K562 (cell line): ENCODE measurements around the gene KIFC3. TPM values are rescaled to one million over a fixed set of nuclear protein-coding genes. Genes with fewer than 3 reads are reported as not detected.

Experiments used
- ATF1 ChIP-seq, 2 experiments: fragments of 450-650 bp in 1 of 2; IDR thresholded peaks; 2 replicates each; pipeline ENCODE4 v1.6.1; 2016; ENCODE audit warnings: missing compliant biosample characterization in 1 of 2, missing genetic modification characterization in 1 of 2
- CTBP1 ChIP-seq: fragments of 450-650 bp; IDR thresholded peaks from 2 replicates; pipeline ENCODE4 v1.6.1; 2016; ENCODE audit warnings: borderline replicate concordance
- DIDO1 ChIP-seq: fragments of 450-650 bp; IDR thresholded peaks from 2 replicates; pipeline ENCODE4 v1.6.1; 2016; ENCODE audit warnings: low read depth, missing biosample characterization, missing genetic modification characterization
- ETV1 ChIP-seq: fragments of 450-650 bp; conservative IDR thresholded peaks from 2 replicates; pipeline ENCODE4 v1.6.1; 2016; ENCODE audit warnings: missing genetic modification characterization, control low read depth, low read depth, missing compliant biosample characterization
- HMGN3 ChIP-seq: IDR thresholded peaks from 2 replicates; pipeline ENCODE4 v1.6.1; 2011; ENCODE audit warnings: borderline replicate concordance, low read depth, mild to moderate bottlenecking, mixed read lengths, low read length; ENCODE audit not compliant: insufficient read length; ENCODE audit errors: extremely low read depth
- ID3 ChIP-seq, 2 experiments: fragments of 250-450 bp in 1 of 2; fragments of 450-650 bp in 1 of 2; sonication (Bioruptor Pico) in 1 of 2; IDR thresholded peaks; 2 replicates each; pipeline versions ENCODE4 v1.6.1 to v1.8.0; 2016 to 2021; ENCODE audit warnings: mild to moderate bottlenecking in 2 of 2, moderate library complexity in 2 of 2, missing compliant biosample characterization in 1 of 2, missing genetic modification characterization in 1 of 2
- IRF1 ChIP-seq: sonication (generic); formaldehyde crosslinking; IDR thresholded peaks from 2 replicates; pipeline ENCODE4 v1.8.0; 2022; ENCODE audit warnings: missing genetic modification reagents, mild to moderate bottlenecking, borderline replicate concordance
- KLF6 ChIP-seq: fragments of 250-450 bp; sonication (Bioruptor Pico); IDR thresholded peaks from 2 replicates; pipeline ENCODE4 v1.4.0; 2020; ENCODE audit warnings: mild to moderate bottlenecking, moderate library complexity, borderline replicate concordance
- MCM7 ChIP-seq, 2 experiments: fragments of 450-650 bp; IDR thresholded peaks; 2 replicates each; pipeline ENCODE4 v1.6.1; 2016 to 2018
- MEIS2 ChIP-seq: fragments of 450-650 bp; IDR thresholded peaks from 2 replicates; pipeline ENCODE4 v1.6.1; 2014; ENCODE audit warnings: mild to moderate bottlenecking; ENCODE audit not compliant: partially characterized antibody
- POLR2B ChIP-seq: fragments of 450-650 bp; IDR thresholded peaks from 2 replicates; pipeline ENCODE4 v1.6.1; 2018; ENCODE audit warnings: low read depth; ENCODE audit not compliant: partially characterized antibody
- POLR3A ChIP-seq: IDR thresholded peaks from 2 replicates; pipeline ENCODE4 v1.6.1; 2011; ENCODE audit warnings: borderline replicate concordance, mild to moderate bottlenecking, moderate library complexity; ENCODE audit not compliant: insufficient read length, insufficient read depth; ENCODE audit errors: extremely low read depth
- SMAD4 ChIP-seq: fragments of 250-450 bp; sonication (Bioruptor Pico); conservative IDR thresholded peaks from 2 replicates; pipeline ENCODE4 v1.8.0; 2021; ENCODE audit warnings: inconsistent platforms, mild to moderate bottlenecking, moderate library complexity
- SPI1 ChIP-seq: IDR thresholded peaks from 2 replicates; pipeline ENCODE4 v1.6.1; 2011; ENCODE audit warnings: low read depth, low read length, control low read depth, borderline replicate concordance
- SRF ChIP-seq, 2 experiments: fragments of 250-450, 450-650 bp in 1 of 2; sonication (Bioruptor Pico) in 1 of 2; sonication (generic) in 1 of 2; formaldehyde crosslinking; IDR thresholded peaks; 2 replicates each; pipeline versions ENCODE4 v1.5.0 to v1.5.1; 2020 to 2022; ENCODE audit warnings: mild to moderate bottlenecking in 1 of 2, missing genetic modification reagents in 1 of 2
- SRSF7 ChIP-seq: fragments of 200-400 bp; formaldehyde crosslinking; optimal IDR thresholded peaks from 2 replicates; pipeline ENCODE3; 2017; ENCODE audit warnings: mild to moderate bottlenecking, low read depth, low read length
- TCF3 ChIP-seq: sonication (generic); formaldehyde crosslinking; IDR thresholded peaks from 2 replicates; pipeline ENCODE4 v1.4.0; 2020; ENCODE audit warnings: mild to moderate bottlenecking, missing genetic modification reagents
- ZKSCAN1 ChIP-seq: fragments of 150-350 bp; IDR thresholded peaks from 2 replicates; pipeline ENCODE4 v1.6.1; 2016; ENCODE audit warnings: low read depth, low read length
- ZNF274 ChIP-seq: IDR thresholded peaks from 2 replicates; pipeline ENCODE4 v1.6.1; 2011; ENCODE audit warnings: low read depth, mild to moderate bottlenecking, low read length, moderate library complexity, borderline replicate concordance
- ZNF699 ChIP-seq: fragments of 250-450 bp; sonication (Bioruptor Pico); IDR thresholded peaks from 2 replicates; pipeline ENCODE4 v1.8.0; 2021; ENCODE audit warnings: mild to moderate bottlenecking, moderate library complexity; ENCODE audit not compliant: insufficient replicate concordance
- polyA plus RNA-seq, 8 experiments: library from polyadenylated mRNA; depleted of rRNA in 4 of 8; stranded (reverse) in 5 of 8; unstranded in 3 of 8; fragments of >200 nt; fragmentation: Nextera tagmentation in 2 of 8; fragmentation: Illumina TruSeq in 1 of 8; extraction: Ambion mirVana in 2 of 8; extraction: Trizol in 1 of 8; gene quantifications; 2 replicates each; pipeline versions ENCODE4 v1.2.1 to v1.2.3, GENCODE V29; 2011 to 2014; ENCODE audit warnings: inconsistent platforms in 1 of 8, missing spikeins in 1 of 8
- total RNA-seq, 7 experiments: library from RNA; depleted of rRNA in 6 of 7; stranded (reverse); fragments of >200 nt in 6 of 7; fragmentation: Illumina TruSeq in 2 of 7; extraction: Trizol in 2 of 7; gene quantifications; 2 replicates each; pipeline versions ENCODE4 v1.2.1 to v1.2.3, GENCODE V29; 2011 to 2021; ENCODE audit warnings: low replicate concordance in 1 of 7
- TF ChIP-seq, protein P1 (sequence below), 3 experiments: fragments of 200-800 bp in 1 of 3; sonication (Bioruptor generic) in 1 of 3; sonication (generic) in 1 of 3; formaldehyde crosslinking in 1 of 3; IDR thresholded peaks; 2 replicates each; pipeline versions ENCODE4 v1.6.1 to v1.8.0; 2016 to 2022; ENCODE audit warnings: mild to moderate bottlenecking in 2 of 3, missing compliant biosample characterization in 2 of 3, missing genetic modification characterization in 2 of 3, missing genetic modification reagents in 1 of 3
- TF ChIP-seq, protein P2 (sequence below): sonication (generic); formaldehyde crosslinking; IDR thresholded peaks from 2 replicates; pipeline ENCODE4 v1.8.1; 2023; ENCODE audit warnings: mild to moderate bottlenecking, missing genetic modification reagents

The KIFC3 gene
- total and polyA plus RNA-seq, 9 of the 15 experiments (the other 6 are each of a cell fraction or from before 2014, with no cell fraction given), result 0.23 to 105 (median 26.2) TPM

DNA sequence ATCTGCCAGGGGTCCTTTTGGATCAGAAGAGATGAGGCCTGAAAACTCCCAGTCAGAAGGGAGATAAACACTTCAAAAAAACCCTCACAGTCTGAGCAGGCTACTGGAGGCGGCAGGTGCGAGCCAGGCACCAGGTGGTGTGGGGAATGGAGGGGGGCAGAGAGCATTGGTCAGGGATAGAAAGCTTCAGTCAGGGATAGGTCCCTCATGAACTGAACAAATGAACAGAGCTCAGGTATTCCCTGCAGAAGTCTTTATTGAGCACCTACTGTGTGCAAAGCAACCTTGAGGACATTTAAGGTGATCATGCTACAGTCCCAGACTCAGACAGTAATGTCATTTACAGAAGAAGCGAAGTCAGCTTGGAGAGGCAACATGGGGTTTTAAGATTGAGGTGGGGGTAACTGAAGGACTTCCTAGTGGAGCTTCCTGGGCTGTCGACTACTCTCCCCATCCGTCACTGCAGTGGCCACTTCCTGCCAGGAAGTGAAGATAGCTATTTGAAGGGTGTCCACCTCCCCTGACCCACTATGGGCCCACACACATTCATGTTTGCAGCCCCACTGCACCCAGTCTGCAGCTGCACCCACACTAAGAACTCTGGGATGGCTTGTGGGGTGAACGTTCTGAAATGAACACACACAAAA is 3.2 kb downstream of the KIFC3 start (continued):
- no peak for TF ChIP-seq SRSF7
- TF ChIP-seq TCF3, result no peak
- no peak for TF ChIP-seq IRF1 (CRISPR knock-in tag)
- no peak for TF ChIP-seq ID3 (CRISPR knock-in tag; IDR thresholded peaks at IDR 0.05)
- no peak for TF ChIP-seq ID3 (tag; IDR thresholded peaks at IDR 0.05)
- TF ChIP-seq POLR3A, result no peak
- no peak for TF ChIP-seq KLF6 (CRISPR knock-in tag)
- no peak for TF ChIP-seq ZNF699
- no peak for TF ChIP-seq ZNF274
- no peak for TF ChIP-seq HMGN3
- TF ChIP-seq ETV1 (tag), result peak; percentile 70
- TF ChIP-seq, protein P1, sequence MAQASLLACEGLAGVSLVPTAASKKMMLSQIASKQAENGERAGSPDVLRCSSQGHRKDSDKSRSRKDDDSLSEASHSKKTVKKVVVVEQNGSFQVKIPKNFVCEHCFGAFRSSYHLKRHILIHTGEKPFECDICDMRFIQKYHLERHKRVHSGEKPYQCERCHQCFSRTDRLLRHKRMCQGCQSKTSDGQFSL (CRISPR knock-in tag; IDR thresholded peaks at IDR 0.05), result no peak
- TF ChIP-seq, protein P1 (tag; IDR thresholded peaks at IDR 0.05), result no peak
- no peak for TF ChIP-seq SRF (CRISPR knock-in tag; IDR thresholded peaks at IDR 0.05)
- TF ChIP-seq ZKSCAN1, result peak; percentile 80
- TF ChIP-seq ATF1 (CRISPR knock-in tag; IDR thresholded peaks at IDR 0.05), result no peak
- TF ChIP-seq ATF1 (tag; IDR thresholded peaks at IDR 0.05), result no peak
- no peak for TF ChIP-seq MCM7 (IDR thresholded peaks at IDR 0.05)
- 0 out of 2 replicates have a peak, but pooled peaks have one; percentile 1 for TF ChIP-seq SMAD4 (CRISPR knock-in tag)
- no peak for TF ChIP-seq CTBP1
- no peak for TF ChIP-seq DIDO1 (tag)
- TF ChIP-seq, protein P2, sequence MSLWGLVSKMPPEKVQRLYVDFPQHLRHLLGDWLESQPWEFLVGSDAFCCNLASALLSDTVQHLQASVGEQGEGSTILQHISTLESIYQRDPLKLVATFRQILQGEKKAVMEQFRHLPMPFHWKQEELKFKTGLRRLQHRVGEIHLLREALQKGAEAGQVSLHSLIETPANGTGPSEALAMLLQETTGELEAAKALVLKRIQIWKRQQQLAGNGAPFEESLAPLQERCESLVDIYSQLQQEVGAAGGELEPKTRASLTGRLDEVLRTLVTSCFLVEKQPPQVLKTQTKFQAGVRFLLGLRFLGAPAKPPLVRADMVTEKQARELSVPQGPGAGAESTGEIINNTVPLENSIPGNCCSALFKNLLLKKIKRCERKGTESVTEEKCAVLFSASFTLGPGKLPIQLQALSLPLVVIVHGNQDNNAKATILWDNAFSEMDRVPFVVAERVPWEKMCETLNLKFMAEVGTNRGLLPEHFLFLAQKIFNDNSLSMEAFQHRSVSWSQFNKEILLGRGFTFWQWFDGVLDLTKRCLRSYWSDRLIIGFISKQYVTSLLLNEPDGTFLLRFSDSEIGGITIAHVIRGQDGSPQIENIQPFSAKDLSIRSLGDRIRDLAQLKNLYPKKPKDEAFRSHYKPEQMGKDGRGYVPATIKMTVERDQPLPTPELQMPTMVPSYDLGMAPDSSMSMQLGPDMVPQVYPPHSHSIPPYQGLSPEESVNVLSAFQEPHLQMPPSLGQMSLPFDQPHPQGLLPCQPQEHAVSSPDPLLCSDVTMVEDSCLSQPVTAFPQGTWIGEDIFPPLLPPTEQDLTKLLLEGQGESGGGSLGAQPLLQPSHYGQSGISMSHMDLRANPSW (CRISPR knock-in tag), result no peak
- TF ChIP-seq MEIS2, result no peak
- TF ChIP-seq SPI1, result 0 out of 2 replicates have a peak, but pooled peaks have one; percentile 4
- no peak for TF ChIP-seq POLR2B
